Measurements from ENCODE around the gene OLIG1.
A peak's percentile ranks its signal among the peaks of the same experiment; 100 is the strongest.

Gene OLIG1, protein sequence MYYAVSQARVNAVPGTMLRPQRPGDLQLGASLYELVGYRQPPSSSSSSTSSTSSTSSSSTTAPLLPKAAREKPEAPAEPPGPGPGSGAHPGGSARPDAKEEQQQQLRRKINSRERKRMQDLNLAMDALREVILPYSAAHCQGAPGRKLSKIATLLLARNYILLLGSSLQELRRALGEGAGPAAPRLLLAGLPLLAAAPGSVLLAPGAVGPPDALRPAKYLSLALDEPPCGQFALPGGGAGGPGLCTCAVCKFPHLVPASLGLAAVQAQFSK

DNA sequence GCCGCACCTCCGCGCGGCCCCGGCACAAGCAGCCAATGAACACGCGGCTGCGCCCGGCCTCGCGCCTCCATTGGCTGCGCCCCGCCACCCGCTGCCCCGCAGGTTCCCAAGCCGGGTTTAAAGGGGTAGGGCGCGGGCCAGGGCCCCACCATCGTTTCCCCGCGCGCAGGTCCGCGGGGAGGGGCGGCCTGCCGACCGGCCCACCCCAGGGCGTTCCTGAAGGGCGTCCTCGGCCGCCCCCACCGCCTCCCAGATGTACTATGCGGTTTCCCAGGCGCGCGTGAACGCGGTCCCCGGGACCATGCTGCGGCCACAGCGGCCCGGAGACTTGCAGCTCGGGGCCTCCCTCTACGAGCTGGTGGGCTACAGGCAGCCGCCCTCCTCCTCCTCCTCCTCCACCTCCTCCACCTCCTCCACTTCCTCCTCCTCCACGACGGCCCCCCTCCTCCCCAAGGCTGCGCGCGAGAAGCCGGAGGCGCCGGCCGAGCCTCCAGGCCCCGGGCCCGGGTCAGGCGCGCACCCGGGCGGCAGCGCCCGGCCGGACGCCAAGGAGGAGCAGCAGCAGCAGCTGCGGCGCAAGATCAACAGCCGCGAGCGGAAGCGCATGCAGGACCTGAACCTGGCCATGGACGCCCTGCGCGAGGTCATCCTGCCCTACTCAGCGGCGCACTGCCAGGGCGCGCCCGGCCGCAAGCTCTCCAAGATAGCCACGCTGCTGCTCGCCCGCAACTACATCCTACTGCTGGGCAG, at the start of gene OLIG1:
Gene OLIG1, plus strand, starts transcription at position 148 of the 750 bp plus-strand sequence. Its CDS starts 106 bp downstream, at position 254.
- ATAC-seq: peak; percentile 50 to 73

- peak in 1 of 2 donors; percentile 6 for ATAC-seq
Measured at GRCh38 chr21:33020558-33021100, 49.3 kb upstream of the OLIG1 start.

GRCh38 chr21:33021150-33021549, 48.8 kb upstream of the OLIG1 start:
- ATAC-seq: no peak

DNA sequence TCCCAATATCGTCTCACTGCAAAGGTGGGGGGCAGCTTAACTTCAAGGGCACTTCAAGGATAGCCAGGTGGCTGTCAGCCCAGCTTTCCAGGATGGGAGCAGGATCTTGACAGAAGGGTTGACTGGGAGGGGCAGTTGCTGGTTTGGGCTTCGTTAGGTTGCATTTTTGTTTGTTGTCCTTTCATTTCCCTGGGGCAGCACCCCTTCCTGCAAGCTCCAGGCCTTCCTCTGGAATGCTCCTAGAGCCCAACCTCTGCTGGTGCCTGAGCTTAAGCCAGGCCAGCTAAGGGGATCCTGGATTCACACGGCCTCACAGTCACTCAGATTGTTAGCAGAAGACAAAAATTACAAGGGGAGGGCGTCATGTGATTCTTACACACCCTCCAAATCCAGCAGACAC, 48.3 kb upstream of the OLIG1 start:
- ATAC-seq: no peak

GRCh38 chr21:33022489-33022827, 47.5 kb upstream of the OLIG1 start:
- no peak for ATAC-seq

DNA sequence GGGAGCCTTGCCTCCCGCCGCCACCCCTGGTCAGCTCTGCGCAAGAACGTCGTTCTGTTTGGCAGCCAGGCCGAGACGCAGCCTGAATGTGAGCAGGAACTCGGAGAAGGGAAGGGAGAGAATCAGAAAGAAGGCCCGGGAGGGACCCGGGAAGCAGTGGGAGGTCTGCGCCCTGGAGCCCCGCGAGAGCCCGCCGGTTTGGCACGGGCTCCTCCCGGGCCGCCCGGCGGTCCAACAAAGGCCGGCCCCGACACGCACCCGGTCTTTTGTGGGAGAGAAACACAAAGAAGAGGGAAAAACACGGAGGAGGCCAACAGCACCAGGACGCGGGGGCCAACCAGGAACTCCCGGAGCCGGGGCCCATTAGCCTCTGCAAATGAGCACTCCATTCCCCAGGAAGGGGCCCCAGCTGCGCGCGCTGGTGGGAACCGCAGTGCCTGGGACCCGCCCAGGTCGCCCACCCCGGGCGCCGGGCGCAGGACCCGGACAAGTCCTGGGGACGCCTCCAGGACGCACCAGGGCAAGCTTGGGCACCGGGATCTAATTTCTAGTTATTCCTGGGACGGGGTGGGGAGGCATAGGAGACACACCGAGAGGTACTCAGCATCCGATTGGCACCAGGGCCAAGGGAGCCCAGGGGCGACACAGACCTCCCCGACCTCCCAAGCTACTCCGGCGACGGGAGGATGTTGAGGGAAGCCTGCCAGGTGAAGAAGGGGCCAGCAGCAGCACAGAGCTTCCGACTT, 46.9 kb upstream of the OLIG1 start:
- ATAC-seq: no peak

DNA sequence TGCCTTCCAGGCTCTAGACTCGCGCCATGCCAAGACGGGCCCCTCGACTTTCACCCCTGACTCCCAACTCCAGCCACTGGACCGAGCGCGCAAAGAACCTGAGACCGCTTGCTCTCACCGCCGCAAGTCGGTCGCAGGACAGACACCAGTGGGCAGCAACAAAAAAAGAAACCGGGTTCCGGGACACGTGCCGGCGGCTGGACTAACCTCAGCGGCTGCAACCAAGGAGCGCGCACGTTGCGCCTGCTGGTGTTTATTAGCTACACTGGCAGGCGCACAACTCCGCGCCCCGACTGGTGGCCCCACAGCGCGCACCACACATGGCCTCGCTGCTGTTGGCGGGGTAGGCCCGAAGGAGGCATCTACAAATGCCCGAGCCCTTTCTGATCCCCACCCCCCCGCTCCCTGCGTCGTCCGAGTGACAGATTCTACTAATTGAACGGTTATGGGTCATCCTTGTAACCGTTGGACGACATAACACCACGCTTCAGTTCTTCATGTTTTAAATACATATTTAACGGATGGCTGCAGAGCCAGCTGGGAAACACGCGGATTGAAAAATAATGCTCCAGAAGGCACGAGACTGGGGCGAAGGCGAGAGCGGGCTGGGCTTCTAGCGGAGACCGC, 46.3 kb upstream of the OLIG1 start:
- ATAC-seq: no peak

DNA sequence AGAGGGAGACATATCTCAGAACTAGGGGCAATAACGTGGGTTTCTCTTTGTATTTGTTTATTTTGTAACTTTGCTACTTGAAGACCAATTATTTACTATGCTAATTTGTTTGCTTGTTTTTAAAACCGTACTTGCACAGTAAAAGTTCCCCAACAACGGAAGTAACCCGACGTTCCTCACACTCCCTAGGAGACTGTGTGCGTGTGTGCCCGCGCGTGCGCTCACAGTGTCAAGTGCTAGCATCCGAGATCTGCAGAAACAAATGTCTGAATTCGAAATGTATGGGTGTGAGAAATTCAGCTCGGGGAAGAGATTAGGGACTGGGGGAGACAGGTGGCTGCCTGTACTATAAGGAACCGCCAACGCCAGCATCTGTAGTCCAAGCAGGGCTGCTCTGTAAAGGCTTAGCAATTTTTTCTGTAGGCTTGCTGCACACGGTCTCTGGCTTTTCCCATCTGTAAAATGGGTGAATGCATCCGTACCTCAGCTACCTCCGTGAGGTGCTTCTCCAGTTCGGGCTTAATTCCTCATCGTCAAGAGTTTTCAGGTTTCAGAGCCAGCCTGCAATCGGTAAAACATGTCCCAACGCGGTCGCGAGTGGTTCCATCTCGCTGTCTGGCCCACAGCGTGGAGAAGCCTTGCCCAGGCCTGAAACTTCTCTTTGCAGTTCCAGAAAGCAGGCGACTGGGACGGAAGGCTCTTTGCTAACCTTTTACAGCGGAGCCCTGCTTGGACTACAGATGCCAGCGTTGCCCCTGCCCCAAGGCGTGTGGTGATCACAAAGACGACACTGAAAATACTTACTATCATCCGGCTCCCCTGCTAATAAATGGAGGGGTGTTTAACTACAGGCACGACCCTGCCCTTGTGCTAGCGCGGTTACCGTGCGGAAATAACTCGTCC, 45.5 kb upstream of the OLIG1 start:
- ATAC-seq: no peak

- no peak for ATAC-seq
Measured at GRCh38 chr21:33025106-33025488, 44.8 kb upstream of the OLIG1 start.

DNA sequence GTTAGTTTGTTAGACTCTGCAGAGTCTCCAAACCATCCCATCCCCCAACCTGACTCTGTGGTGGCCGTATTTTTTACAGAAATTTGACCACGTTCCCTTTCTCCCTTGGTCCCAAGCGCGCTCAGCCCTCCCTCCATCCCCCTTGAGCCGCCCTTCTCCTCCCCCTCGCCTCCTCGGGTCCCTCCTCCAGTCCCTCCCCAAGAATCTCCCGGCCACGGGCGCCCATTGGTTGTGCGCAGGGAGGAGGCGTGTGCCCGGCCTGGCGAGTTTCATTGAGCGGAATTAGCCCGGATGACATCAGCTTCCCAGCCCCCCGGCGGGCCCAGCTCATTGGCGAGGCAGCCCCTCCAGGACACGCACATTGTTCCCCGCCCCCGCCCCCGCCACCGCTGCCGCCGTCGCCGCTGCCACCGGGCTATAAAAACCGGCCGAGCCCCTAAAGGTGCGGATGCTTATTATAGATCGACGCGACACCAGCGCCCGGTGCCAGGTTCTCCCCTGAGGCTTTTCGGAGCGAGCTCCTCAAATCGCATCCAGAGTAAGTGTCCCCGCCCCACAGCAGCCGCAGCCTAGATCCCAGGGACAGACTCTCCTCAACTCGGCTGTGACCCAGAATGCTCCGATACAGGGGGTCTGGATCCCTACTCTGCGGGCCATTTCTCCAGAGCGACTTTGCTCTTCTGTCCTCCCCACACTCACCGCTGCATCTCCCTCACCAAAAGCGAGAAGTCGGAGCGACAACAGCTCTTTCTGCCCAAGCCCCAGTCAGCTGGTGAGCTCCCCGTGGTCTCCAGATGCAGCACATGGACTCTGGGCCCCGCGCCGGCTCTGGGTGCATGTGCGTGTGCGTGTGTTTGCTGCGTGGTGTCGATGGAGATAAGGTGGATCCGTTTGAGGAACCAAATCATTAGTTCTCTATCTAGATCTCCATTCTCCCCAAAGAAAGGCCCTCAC, 44.2 kb upstream of the OLIG1 start, which contains the start of gene OLIG2:
Gene OLIG2, plus strand, starts transcription at position 447 of the 954 bp plus-strand sequence. CDS start 928 bp downstream, outside the sequence.
- ATAC-seq: no peak

DNA sequence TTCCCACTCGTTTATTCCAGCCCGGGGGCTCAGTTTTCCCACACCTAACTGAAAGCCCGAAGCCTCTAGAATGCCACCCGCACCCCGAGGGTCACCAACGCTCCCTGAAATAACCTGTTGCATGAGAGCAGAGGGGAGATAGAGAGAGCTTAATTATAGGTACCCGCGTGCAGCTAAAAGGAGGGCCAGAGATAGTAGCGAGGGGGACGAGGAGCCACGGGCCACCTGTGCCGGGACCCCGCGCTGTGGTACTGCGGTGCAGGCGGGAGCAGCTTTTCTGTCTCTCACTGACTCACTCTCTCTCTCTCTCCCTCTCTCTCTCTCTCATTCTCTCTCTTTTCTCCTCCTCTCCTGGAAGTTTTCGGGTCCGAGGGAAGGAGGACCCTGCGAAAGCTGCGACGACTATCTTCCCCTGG, 43.5 kb upstream of the OLIG1 start:
- no peak for ATAC-seq

DNA sequence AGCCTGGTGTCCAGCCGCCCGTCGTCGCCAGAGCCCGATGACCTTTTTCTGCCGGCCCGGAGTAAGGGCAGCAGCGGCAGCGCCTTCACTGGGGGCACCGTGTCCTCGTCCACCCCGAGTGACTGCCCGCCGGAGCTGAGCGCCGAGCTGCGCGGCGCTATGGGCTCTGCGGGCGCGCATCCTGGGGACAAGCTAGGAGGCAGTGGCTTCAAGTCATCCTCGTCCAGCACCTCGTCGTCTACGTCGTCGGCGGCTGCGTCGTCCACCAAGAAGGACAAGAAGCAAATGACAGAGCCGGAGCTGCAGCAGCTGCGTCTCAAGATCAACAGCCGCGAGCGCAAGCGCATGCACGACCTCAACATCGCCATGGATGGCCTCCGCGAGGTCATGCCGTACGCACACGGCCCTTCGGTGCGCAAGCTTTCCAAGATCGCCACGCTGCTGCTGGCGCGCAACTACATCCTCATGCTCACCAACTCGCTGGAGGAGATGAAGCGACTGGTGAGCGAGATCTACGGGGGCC, 43.0 kb upstream of the OLIG1 start:
- ATAC-seq: no peak

DNA sequence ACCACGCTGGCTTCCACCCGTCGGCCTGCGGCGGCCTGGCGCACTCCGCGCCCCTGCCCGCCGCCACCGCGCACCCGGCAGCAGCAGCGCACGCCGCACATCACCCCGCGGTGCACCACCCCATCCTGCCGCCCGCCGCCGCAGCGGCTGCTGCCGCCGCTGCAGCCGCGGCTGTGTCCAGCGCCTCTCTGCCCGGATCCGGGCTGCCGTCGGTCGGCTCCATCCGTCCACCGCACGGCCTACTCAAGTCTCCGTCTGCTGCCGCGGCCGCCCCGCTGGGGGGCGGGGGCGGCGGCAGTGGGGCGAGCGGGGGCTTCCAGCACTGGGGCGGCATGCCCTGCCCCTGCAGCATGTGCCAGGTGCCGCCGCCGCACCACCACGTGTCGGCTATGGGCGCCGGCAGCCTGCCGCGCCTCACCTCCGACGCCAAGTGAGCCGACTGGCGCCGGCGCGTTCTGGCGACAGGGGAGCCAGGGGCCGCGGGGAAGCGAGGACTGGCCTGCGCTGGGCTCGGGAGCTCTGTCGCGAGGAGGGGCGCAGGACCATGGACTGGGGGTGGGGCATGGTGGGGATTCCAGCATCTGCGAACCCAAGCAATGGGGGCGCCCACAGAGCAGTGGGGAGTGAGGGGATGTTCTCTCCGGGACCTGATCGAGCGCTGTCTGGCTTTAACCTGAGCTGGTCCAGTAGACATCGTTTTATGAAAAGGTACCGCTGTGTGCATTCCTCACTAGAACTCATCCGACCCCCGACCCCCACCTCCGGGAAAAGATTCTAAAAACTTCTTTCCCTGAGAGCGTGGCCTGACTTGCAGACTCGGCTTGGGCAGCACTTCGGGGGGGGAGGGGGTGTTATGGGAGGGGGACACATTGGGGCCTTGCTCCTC, 42.3 kb upstream of the OLIG1 start:
- ATAC-seq: no peak

- ATAC-seq: no peak
Measured at GRCh38 chr21:33028287-33028670, 41.7 kb upstream of the OLIG1 start.

DNA sequence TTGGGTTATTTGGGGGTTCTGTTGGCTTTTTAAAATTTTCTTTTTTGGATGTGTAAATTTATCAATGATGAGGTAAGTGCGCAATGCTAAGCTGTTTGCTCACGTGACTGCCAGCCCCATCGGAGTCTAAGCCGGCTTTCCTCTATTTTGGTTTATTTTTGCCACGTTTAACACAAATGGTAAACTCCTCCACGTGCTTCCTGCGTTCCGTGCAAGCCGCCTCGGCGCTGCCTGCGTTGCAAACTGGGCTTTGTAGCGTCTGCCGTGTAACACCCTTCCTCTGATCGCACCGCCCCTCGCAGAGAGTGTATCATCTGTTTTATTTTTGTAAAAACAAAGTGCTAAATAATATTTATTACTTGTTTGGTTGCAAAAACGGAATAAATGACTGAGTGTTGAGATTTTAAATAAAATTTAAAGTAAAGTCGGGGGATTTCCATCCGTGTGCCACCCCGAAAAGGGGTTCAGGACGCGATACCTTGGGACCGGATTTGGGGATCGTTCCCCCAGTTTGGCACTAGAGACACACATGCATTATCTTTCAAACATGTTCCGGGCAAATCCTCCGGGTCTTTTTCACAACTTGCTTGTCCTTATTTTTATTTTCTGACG, 41.1 kb upstream of the OLIG1 start:
- no peak for ATAC-seq

DNA sequence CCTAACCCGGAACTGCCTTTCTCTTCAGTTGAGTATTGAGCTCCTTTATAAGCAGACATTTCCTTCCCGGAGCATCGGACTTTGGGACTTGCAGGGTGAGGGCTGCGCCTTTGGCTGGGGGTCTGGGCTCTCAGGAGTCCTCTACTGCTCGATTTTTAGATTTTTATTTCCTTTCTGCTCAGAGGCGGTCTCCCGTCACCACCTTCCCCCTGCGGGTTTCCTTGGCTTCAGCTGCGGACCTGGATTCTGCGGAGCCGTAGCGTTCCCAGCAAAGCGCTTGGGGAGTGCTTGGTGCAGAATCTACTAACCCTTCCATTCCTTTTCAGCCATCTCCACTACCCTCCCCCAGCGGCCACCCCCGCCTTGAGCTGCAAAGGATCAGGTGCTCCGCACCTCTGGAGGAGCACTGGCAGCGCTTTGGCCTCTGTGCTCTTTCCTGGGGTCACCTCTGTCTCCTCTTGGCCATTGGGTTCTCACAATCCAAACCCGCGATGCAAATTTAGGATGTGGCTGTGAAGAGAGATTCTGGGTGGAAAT, 40.5 kb upstream of the OLIG1 start:
- no peak for ATAC-seq

DNA sequence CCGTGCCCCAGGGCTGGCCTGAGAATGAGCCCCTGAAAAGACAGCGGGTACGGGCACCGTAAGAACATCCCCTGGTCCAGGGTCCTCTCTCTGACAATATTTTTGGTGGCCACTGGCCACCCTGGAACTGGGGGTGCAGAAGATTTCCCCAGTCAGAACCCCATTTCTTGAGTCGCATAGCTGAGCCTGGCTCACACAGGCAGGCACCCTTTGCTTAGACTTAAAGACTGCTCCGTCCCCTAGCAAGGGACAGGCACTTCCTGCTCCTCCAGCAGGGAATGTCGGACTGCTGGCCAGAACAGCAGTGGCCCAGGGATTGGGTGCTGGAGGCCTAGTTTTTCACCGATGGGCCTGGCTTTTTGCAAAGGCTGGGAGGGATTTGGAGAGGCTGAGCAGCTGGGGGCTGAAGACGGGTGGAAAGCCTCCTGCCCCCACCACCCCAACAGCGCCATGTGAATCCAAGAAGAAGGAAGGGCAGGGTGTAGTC, 39.9 kb upstream of the OLIG1 start:
- no peak for ATAC-seq

DNA sequence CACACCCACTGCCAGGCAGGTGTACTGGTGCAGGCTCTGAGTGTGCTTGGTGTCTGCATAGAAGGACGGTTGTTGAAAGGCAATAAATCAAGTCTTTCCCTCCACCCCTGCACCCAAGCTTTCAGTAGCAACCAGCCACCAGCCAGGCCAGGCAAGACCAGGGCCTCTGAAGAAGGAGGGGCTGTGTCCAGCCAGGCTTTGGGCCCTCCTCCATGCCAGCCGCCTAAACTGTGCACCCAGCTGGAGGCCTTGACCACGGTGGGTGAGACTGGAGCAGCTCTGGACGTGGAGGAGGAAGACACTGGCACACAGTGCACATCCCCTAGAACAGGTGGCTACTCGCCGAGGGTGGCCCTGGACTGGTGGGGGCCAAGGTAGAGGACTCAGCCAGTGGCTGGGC, 39.3 kb upstream of the OLIG1 start:
- ATAC-seq: no peak

All from activated CD4-positive, CD25-positive, alpha-beta regulatory T cell treated with anti-CD3 and anti-CD28 coated beads, Interleukin-2, amount 50 U/mL, for 24 hours (primary cell).